ENCODE results near the gene MGMT. TPM values are rescaled to one million over a fixed set of nuclear protein-coding genes. Genes with fewer than 3 reads are reported as not detected.

MGMT gene
- total RNA-seq, 1 experiment from 2014 or later = 11.5 TPM

GRCh38 chr10:129767751-129768150 is 300.7 kb downstream of the MGMT start:
- TF ChIP-seq ZFX (IDR thresholded peaks at IDR 0.05) = no peak
- no peak for TF ChIP-seq POLR2A (IDR thresholded peaks at IDR 0.05; ENCODE audit: borderline replicate concordance, extremely low read depth, insufficient read depth, insufficient read length)
- no peak for TF ChIP-seq POLR2AphosphoS5 (IDR thresholded peaks at IDR 0.05; ENCODE audit: low read depth, low read length)
- no peak for TF ChIP-seq ATF3 (IDR thresholded peaks at IDR 0.05)
- no peaks in the 10 kb centered on the region for H3K4me1 ChIP-seq (ENCODE audit: control insufficient read depth in 1 of 2, insufficient read depth in 2 of 2, low read length in 2 of 2)
- intact Hi-C loops (cut with micrococcal nuclease) = no loop called here

GRCh38 chr10:129768437-129769355 is 301.7 kb downstream of the MGMT start:
- Histone ChIP-seq H3K79me2 (ENCODE audit: insufficient read depth, low read length) (no peaks in the 10 kb centered on the region), H3K36me3 (ENCODE audit: control insufficient read depth in 1 of 2, insufficient read depth in 2 of 2, low read length in 2 of 2) (no peaks in the 10 kb centered on the region), H3K27ac (ENCODE audit: low read depth, low read length) (no peak overlapping the region), H3K9ac (ENCODE audit: low read length) (no peak overlapping the region), H2AFZ (ENCODE audit: low read depth, low read length, poor library complexity, severe bottlenecking) (no peak overlapping the region), H3K4me1 (ENCODE audit: control insufficient read depth in 1 of 2, insufficient read depth in 2 of 2, low read length in 2 of 2) (no peaks in the 10 kb centered on the region), H3K4me3 (replicated peaks in 1 of 2; ENCODE audit: low read depth in 1 of 2, low read length in 2 of 2) (no peak overlapping the region), H4K20me1 (ENCODE audit: insufficient read depth) (no peaks in the 10 kb centered on the region), H3K4me2 (ENCODE audit: low read length) (no peak overlapping the region), H3K9me2 (ENCODE audit: insufficient read depth) (no peaks in the 10 kb centered on the region), H3K27me3 (ENCODE audit: insufficient read depth, low read length) (no peaks in the 10 kb centered on the region), H3K9me3 (ENCODE audit: control insufficient read depth in 1 of 2, insufficient read depth in 1 of 2, low read depth in 1 of 2, low read length in 2 of 2) (no peaks in the 10 kb centered on the region)
- BruUV-seq (replicated peaks) = no TSS peak
- intact Hi-C loops (cut with micrococcal nuclease) = no loop called here
- ChIA-PET POLR2A (no interaction called here), CTCF (no interaction called here), RAD21 (ENCODE audit: low non-redundant PET in 1 of 2, low total read pairs in 2 of 2, uncharacterized antibody in 2 of 2, unreplicated experiment in 2 of 2) (no interaction called here)
- ATAC-seq (no peak), DNase-seq (ENCODE audit: low read depth, low spot score) (no peak)
- no peak for TF ChIP-seq ZFX (IDR thresholded peaks at IDR 0.05)

More at GRCh38 chr10:129767751-129768150, 300.7 kb downstream of the MGMT start:
- no peaks in the 10 kb centered on the region for H4K20me1 ChIP-seq (ENCODE audit: insufficient read depth)
- H3K27ac ChIP-seq (ENCODE audit: low read depth, low read length) = no peak overlapping the region
- no peaks in the 10 kb centered on the region for H3K9me2 ChIP-seq (ENCODE audit: insufficient read depth)
- ChIA-PET POLR2A (no interaction called here), CTCF (no interaction called here), RAD21 (ENCODE audit: low non-redundant PET in 1 of 2, low total read pairs in 2 of 2, uncharacterized antibody in 2 of 2, unreplicated experiment in 2 of 2) (no interaction called here)
- BruUV-seq (replicated peaks) = no TSS peak
- no peaks in the 10 kb centered on the region for H3K27me3 ChIP-seq (ENCODE audit: insufficient read depth, low read length)
- H2AFZ ChIP-seq (ENCODE audit: low read depth, low read length, poor library complexity, severe bottlenecking) = no peak overlapping the region
- no peak overlapping the region for H3K4me3 ChIP-seq (replicated peaks in 1 of 2; ENCODE audit: low read depth in 1 of 2, low read length in 2 of 2)
- H3K9ac ChIP-seq (ENCODE audit: low read length) = no peak overlapping the region
- ATAC-seq = no peak
- H3K4me2 ChIP-seq (ENCODE audit: low read length) = no peak overlapping the region
- no peaks in the 10 kb centered on the region for H3K36me3 ChIP-seq (ENCODE audit: control insufficient read depth in 1 of 2, insufficient read depth in 2 of 2, low read length in 2 of 2)
- H3K9me3 ChIP-seq (ENCODE audit: control insufficient read depth in 1 of 2, insufficient read depth in 1 of 2, low read depth in 1 of 2, low read length in 2 of 2) = no peaks in the 10 kb centered on the region
- DNase-seq (ENCODE audit: low read depth, low spot score) = no peak
- no peaks in the 10 kb centered on the region for H3K79me2 ChIP-seq (ENCODE audit: insufficient read depth, low read length)
